ENCODE measurements around the gene WNT8A.

DNA sequence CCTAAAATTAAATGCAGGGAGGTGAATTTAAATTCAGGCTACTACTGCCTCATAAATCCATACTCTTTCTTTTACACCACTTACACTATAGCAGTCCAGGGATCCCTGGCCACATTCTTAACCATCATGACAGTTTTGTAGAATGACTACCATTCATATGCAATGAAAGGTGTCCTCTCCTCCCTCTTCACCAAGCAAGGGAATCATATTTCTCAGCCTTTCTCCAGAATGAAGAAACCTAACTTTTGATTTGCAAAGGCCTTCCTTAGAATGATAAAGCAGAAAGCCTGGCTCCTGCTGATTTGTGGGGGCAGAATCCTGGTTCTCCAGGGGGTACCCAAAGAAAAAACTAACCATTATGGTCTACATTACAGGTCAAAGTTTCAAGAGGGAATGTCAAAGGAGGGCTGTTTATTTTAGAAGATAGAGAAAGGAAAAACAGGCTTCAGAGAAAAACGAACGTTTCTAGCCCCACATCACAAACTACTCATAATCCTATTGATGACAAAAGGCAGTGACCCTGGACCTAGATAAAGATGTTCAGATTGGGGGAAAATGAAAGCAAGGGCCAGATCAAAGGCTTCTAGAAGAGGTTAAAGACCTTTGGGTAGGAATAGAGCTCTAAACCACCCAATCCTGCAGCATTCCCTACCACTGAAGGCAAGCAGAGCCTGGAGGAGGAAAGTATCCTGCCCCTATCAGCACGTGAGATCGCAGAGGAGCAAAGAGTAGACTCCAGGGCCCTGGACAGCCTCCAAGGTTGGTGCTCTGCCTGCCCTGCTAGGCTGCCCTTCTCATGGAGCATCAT is 11.5 kb downstream of the WNT8A start:
- TF ChIP-seq, protein P1, sequence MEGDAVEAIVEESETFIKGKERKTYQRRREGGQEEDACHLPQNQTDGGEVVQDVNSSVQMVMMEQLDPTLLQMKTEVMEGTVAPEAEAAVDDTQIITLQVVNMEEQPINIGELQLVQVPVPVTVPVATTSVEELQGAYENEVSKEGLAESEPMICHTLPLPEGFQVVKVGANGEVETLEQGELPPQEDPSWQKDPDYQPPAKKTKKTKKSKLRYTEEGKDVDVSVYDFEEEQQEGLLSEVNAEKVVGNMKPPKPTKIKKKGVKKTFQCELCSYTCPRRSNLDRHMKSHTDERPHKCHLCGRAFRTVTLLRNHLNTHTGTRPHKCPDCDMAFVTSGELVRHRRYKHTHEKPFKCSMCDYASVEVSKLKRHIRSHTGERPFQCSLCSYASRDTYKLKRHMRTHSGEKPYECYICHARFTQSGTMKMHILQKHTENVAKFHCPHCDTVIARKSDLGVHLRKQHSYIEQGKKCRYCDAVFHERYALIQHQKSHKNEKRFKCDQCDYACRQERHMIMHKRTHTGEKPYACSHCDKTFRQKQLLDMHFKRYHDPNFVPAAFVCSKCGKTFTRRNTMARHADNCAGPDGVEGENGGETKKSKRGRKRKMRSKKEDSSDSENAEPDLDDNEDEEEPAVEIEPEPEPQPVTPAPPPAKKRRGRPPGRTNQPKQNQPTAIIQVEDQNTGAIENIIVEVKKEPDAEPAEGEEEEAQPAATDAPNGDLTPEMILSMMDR (IDR thresholded peaks at IDR 0.05) = no peak
- TF ChIP-seq POLR2A (IDR thresholded peaks at IDR 0.05) = no peak

Measured in vagina (tissue), 2 donors.